Motor neuron (in vitro differentiated cells): ENCODE results near the gene LDLRAD4. TPM values are rescaled to one million over a fixed set of nuclear protein-coding genes. Genes with fewer than 3 reads are reported as not detected.

Experiments
- ATAC-seq, 8 experiments: fragments of 200-7000 bp; cut with Tn5 transposase; replicated peaks in 6 of 8; 2 replicates each; pipeline ENCODE4 v1.8.0; 2021; ENCODE audit warnings: mild to moderate bottlenecking in 8 of 8, moderate library complexity in 8 of 8
- H3K27ac ChIP-seq, 2 donors: fragments of 250-450 bp; sonication (Bioruptor Pico); 2 replicates each; pipeline ENCODE4 v1.9.0; 2021; ENCODE audit warnings: antibody characterized with exemption in 2 of 2, mild to moderate bottlenecking in 2 of 2, moderate library complexity in 1 of 2
- H3K4me1 ChIP-seq, 2 donors: fragments of 250-450 bp; sonication (Bioruptor Pico); replicated peaks in 1 of 2; 2 replicates each; pipeline ENCODE4 v1.6.1; 2021; ENCODE audit warnings: antibody characterized with exemption in 2 of 2, mild to moderate bottlenecking in 2 of 2, moderate library complexity in 1 of 2
- H3K4me3 ChIP-seq, 5 donors: fragments of 250-450 bp; sonication (Bioruptor Pico); 2 replicates each; pipeline ENCODE4 v1.9.0; 2021; ENCODE audit warnings: antibody characterized with exemption in 5 of 5, mild to moderate bottlenecking in 5 of 5, moderate library complexity in 4 of 5
- WGBS, 10 experiments: fragments of 450-650 bp; shearing (Covaris generic); methylation state at CpG; one replicate each; pipeline ENCODE4 v1.0.0; 2022; 5-methylcytosine and 5-hydroxymethylcytosine counted together
- in situ Hi-C, 9 experiments: fragments of 400-800 bp; cut with MboI; loops; one replicate each; pipeline ENCODE4 v1.15.0; 2021; ENCODE audit warnings: low sequenced_read_pairs in 9 of 9, low pct_unique_long_range_greater_than_20kb in 2 of 9; ENCODE audit not compliant: unreplicated experiment in 9 of 9
- total RNA-seq, 8 experiments: library from RNA; unstranded; fragments of 300-600 nt; gene quantifications; 2 replicates each; pipeline versions ENCODE4 v1.2.3 to v1.2.4, GENCODE V29; 2022

The LDLRAD4 gene
- total RNA-seq, 8 experiments from 2014 or later, result 0.25 to 39.8 (median 1.8) TPM

GRCh38 chr18:13549880-13550232, 331.3 kb downstream of the LDLRAD4 start:
- Histone ChIP-seq H3K27ac (no peak overlapping the region), H3K4me3 (no peak overlapping the region), H3K4me1 (peaks cover 0 to 4% of the 10 kb centered on the region in 2 donors)
- 0 to 65% (median 33%) methylated on average over 1 to 5 of the region's 5 CpGs; no CpG with 5 or more reads in 2 of the 10 experiments for WGBS, 10 experiments
- ATAC-seq, result peak in 2 of 8 experiments; percentile 44 to 54
- in situ Hi-C loops, result loop anchor here in 2 of 9 experiments (10.0 to 25.0 kb wide), 2 partner anchors 85 to 338 kb away; partner anchors contain the start of gene LDLRAD4 (in 1 of the 2)

- Histone ChIP-seq H3K4me1 (peaks cover 0 to 4% of the 10 kb centered on the region in 2 donors), H3K27ac (no peak overlapping the region), H3K4me3 (no peak overlapping the region)
- 57 to 94% (median 85%) methylated on average over 2 to 13 of the region's 28 CpGs; no CpG with 5 or more reads in 3 of the 10 experiments for WGBS, 10 experiments
- no peak for ATAC-seq
- in situ Hi-C loops, result loop anchor here in 1 of 9 experiments (10.0 kb wide), 1 partner anchor 84 kb away; no protein-coding TSS in a partner anchor
Observed at GRCh38 chr18:13550418-13551304, 332.1 kb downstream of the LDLRAD4 start.

DNA sequence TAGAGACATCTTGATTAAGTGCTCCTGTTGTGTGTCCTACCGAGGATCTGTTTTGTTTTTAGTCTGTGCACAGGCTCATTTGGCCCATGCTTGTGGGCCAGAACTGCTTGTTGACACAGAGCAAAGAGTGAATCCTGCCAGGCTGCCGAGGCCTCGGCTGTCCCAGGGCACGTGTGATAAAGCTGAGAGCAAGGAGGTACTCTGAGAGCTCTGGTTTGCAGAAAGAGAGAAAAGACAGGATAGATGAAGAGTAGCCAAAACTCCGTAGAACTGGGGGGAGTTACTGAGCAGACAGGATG, 332.7 kb downstream of the LDLRAD4 start:
- in situ Hi-C loops, result loop anchor here in 1 of 9 experiments (10.0 kb wide), 1 partner anchor 84 kb away; no protein-coding TSS in a partner anchor
- peak in 1 of 8 experiments; percentile 11 for ATAC-seq
- WGBS, 10 experiments, result 65 to 100% (median 86%) methylated on average over 1 to 5 of the region's 5 CpGs; no CpG with 5 or more reads in 2 of the 10 experiments
- Histone ChIP-seq H3K4me1 (peaks cover 0 to 4% of the 10 kb centered on the region in 2 donors), H3K27ac (no peak overlapping the region), H3K4me3 (no peak overlapping the region)

- peak in 5 of 8 experiments; percentile 81 to 89 (median 86) for ATAC-seq
- Histone ChIP-seq H3K4me1 (peaks cover 0 to 4% of the 10 kb centered on the region in 2 donors), H3K4me3 (no peak overlapping the region), H3K27ac (peak overlapping the region in 1 of 2 donors; percentile 17)
- 7 to 53% (median 44%) methylated on average over 2 to 12 of the region's 13 CpGs; no CpG with 5 or more reads in 3 of the 10 experiments for WGBS, 10 experiments
- in situ Hi-C loops, result loop anchor here in 1 of 9 experiments (10.0 kb wide), 1 partner anchor 83 kb away; no protein-coding TSS in a partner anchor
Observed at GRCh38 chr18:13551841-13552733, 333.5 kb downstream of the LDLRAD4 start.

- WGBS, 10 experiments, result 74 to 100% (median 87%) methylated on average over 2 to 9 of the region's 9 CpGs; no CpG with 5 or more reads in 1 of the 10 experiments
- in situ Hi-C loops, result loop anchor here in 1 of 9 experiments (10.0 kb wide), 1 partner anchor 81 kb away; no protein-coding TSS in a partner anchor
Observed at GRCh38 chr18:13553449-13553848, 334.9 kb downstream of the LDLRAD4 start.

DNA sequence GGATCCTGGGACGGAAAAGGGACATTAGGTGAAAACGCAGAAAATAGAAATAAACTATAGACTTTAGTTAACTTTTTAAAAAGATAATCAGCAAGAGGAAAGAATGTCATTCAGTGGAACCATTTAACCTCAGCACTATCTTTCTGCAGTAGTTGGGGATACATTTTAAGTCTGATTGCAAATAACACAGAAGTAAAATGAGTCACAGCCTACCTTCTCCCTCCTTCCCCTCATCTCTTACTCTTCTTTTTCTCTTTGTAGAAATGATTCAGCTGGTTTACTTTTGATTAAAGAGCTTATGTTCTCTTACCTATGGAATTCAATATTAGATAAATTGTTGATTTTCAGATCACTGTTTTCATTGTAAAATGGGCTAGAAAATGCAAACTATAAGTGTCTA, 336.6 kb downstream of the LDLRAD4 start:
- in situ Hi-C loops, result loop anchor here in 1 of 9 experiments (10.0 kb wide), 1 partner anchor 80 kb away; no protein-coding TSS in a partner anchor
- no peak for ATAC-seq
- WGBS, 10 experiments, result 40 to 100% (median 72%) methylated on average over 1 to 2 of the region's 2 CpGs; no CpG with 5 or more reads in 1 of the 10 experiments

More at GRCh38 chr18:13553449-13553848, 334.9 kb downstream of the LDLRAD4 start:
- peaks cover 3 to 10% of the 10 kb centered on the region in 2 donors for H3K4me1 ChIP-seq
- ATAC-seq, result no peak
- H3K4me3 ChIP-seq, result no peak overlapping the region
- H3K27ac ChIP-seq, result no peak overlapping the region

GRCh38 chr18:13555865-13556264, 337.3 kb downstream of the LDLRAD4 start:
- WGBS, 10 experiments, result 0 to 75% (median 53%) methylated on average over 1 to 3 of the region's 3 CpGs
- ATAC-seq, result no peak
- no peak overlapping the region for H3K4me3 ChIP-seq
- H3K27ac ChIP-seq, result no peak overlapping the region
- in situ Hi-C loops, result loop anchor here in 1 of 9 experiments (10.0 kb wide), 1 partner anchor 79 kb away; no protein-coding TSS in a partner anchor
- peaks cover 3 to 10% of the 10 kb centered on the region in 2 donors for H3K4me1 ChIP-seq

More for the DNA sequence above, 336.6 kb downstream of the LDLRAD4 start:
- Histone ChIP-seq H3K27ac (no peak overlapping the region), H3K4me1 (peaks cover 3 to 10% of the 10 kb centered on the region in 2 donors), H3K4me3 (no peak overlapping the region)

- Histone ChIP-seq H3K4me1 (peaks cover 3 to 10% of the 10 kb centered on the region in 2 donors), H3K4me3 (no peak overlapping the region), H3K27ac (no peak overlapping the region)
- ATAC-seq, result no peak
- WGBS, 10 experiments, result 20 to 53% (median 40%) methylated on average over 2 to 3 of the region's 3 CpGs; no CpG with 5 or more reads in 3 of the 10 experiments
- in situ Hi-C loops, result loop anchor here in 1 of 9 experiments (10.0 kb wide), 1 partner anchor 78 kb away; no protein-coding TSS in a partner anchor
Observed at GRCh38 chr18:13556502-13556901, 337.9 kb downstream of the LDLRAD4 start.

- Histone ChIP-seq H3K4me3 (no peak overlapping the region), H3K27ac (no peak overlapping the region), H3K4me1 (peaks cover 3 to 6% of the 10 kb centered on the region in 2 donors)
- in situ Hi-C loops, result loop anchor here in 1 of 9 experiments (10.0 kb wide), 1 partner anchor 77 kb away; no protein-coding TSS in a partner anchor
- ATAC-seq, result peak; percentile 50 to 97 (median 79)
- WGBS, 10 experiments, result 0 to 12% (median 7%) methylated on average over 1 to 5 of the region's 5 CpGs; no CpG with 5 or more reads in 3 of the 10 experiments
Observed at GRCh38 chr18:13558124-13558523, 339.6 kb downstream of the LDLRAD4 start.

DNA sequence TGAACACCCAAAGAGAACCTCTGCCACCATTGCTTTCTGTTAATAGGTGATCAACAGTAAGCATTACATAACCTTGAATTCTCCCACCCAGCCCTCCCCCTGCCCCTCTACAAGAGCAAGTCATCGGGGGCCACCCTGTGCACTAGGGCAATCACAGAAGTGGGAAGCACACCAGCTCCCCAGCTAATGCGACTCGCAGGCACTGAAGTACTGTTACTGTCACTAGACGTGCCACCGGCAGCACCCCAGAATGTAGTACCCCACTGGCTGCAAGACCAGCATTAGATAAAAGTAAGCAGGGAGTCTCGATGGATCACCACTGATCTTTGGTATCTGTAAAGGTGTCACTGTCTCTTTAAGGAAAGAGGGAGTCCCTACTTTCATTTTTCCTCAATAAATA, 340.2 kb downstream of the LDLRAD4 start:
- WGBS, 10 experiments, result 0 to 100% (median 54%) methylated on average over 1 to 3 of the region's 6 CpGs; no CpG with 5 or more reads in 6 of the 10 experiments
- ATAC-seq, result no peak
- Histone ChIP-seq H3K4me1 (peaks cover 6 to 9% of the 10 kb centered on the region in 2 donors), H3K27ac (no peak overlapping the region), H3K4me3 (no peak overlapping the region)
- in situ Hi-C loops, result loop anchor here in 1 of 9 experiments (10.0 kb wide), 1 partner anchor 76 kb away; no protein-coding TSS in a partner anchor

GRCh38 chr18:13559754-13560153, 341.2 kb downstream of the LDLRAD4 start:
- Histone ChIP-seq H3K4me3 (no peak overlapping the region), H3K4me1 (peaks cover 6 to 9% of the 10 kb centered on the region in 2 donors), H3K27ac (no peak overlapping the region)
- ATAC-seq, result peak in 3 of 8 experiments; percentile 16 to 65 (median 37)
- in situ Hi-C loops, result loop anchor here in 1 of 9 experiments (10.0 kb wide), 1 partner anchor 75 kb away; no protein-coding TSS in a partner anchor
- 43 to 100% (median 78%) methylated on average over 1 to 4 of the region's 4 CpGs; no CpG with 5 or more reads in 2 of the 10 experiments for WGBS, 10 experiments

DNA sequence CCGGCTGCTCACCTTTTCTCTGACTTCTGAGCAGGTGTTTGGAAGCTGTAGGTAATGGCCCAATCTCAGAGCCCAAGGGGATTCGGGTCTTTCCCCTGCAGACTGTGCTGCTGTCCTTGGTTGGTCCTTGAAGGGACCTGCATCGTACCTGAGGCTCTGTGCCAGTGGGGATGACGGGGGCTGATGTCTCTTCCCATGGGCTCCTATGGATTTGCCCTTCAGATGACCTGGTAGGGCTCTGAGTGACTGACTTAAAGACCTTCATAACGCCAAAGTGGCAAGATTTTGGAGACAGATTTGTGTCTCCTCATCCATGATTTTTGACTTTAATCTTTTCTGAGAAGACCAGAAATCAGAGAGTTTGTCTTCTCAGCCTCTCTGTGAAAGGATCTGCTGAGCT, 341.7 kb downstream of the LDLRAD4 start:
- H3K4me3 ChIP-seq, result no peak overlapping the region
- WGBS, 10 experiments, result 13 to 100% (median 75%) methylated on average over 1 to 5 of the region's 5 CpGs; no CpG with 5 or more reads in 2 of the 10 experiments
- no peak for ATAC-seq
- H3K27ac ChIP-seq, result no peak overlapping the region
- peaks cover 6 to 9% of the 10 kb centered on the region in 2 donors for H3K4me1 ChIP-seq
- in situ Hi-C loops, result no loop called here
